NCI-H2107 treated with DMSO at 0.1 percent for 48 hours (cell line): Measurements from ENCODE around the gene TMEM259.

Experiments
- DNase-seq: peaks from one replicate; lab custom pipeline; 2025; ENCODE audit not compliant: unreplicated experiment; lab: John Stamatoyannopoulos, UW

TMEM259 gene

DNA sequence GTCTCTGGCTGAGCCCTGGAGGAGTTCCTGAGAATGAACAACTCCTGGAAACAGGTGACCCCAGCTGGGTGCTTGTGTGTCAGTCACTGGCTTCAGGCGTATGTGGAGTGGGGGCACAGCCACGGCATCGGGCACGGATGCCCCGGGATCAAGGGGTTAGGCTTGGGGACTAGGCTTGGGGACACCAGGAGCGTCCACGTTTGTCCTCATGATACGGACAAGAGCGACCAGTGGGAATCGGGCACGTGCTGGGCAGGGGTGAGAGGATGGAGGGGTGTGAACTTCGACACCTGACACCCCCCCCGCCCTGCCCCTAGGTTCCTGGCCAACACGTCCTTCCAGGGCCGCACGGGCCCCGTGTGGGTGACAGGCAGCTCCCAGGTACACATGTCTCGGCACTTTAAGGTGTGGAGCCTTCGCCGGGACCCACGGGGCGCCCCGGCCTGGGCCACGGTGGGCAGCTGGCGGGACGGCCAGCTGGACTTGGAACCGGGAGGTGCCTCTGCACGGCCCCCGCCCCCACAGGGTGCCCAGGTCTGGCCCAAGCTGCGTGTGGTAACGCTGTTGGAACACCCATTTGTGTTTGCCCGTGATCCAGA, 16.6 kb downstream of the TMEM259 start:
- DNase-seq, result no peak

DNA sequence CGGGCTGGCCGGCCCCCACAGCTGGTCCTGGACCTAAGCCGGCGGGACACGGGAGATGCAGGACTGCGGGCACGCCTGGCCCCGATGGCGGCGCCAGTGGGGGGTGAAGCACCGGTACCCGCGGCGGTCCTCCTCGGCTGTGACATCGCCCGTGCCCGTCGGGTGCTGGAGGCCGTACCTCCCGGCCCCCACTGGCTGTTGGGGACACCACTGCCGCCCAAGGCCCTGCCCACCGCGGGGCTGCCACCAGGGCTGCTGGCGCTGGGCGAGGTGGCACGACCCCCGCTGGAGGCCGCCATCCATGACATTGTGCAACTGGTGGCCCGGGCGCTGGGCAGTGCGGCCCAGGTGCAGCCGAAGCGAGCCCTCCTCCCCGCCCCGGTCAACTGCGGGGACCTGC, 17.6 kb downstream of the TMEM259 start:
- DNase-seq, result no peak

DNA sequence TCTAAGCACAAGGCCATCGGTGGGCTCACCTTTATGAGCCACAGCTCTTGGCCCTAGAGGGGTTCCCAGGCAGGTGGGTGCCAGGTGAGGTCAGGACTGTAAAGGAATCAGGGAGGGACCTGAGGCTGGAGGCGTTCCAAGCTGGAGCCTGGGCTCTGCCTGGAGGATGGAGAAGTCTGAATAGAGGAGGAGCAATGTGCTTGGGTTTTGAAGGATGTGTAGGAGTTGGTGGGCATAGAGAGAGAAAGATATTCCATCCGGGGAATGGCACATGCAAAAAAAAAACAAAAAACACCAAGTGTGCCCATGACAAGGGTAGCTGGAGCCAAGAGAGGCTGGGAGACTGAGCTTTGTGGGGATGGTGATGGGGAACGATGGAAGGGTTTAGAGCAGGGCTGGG, 18.3 kb downstream of the TMEM259 start:
- no peak for DNase-seq

DNA sequence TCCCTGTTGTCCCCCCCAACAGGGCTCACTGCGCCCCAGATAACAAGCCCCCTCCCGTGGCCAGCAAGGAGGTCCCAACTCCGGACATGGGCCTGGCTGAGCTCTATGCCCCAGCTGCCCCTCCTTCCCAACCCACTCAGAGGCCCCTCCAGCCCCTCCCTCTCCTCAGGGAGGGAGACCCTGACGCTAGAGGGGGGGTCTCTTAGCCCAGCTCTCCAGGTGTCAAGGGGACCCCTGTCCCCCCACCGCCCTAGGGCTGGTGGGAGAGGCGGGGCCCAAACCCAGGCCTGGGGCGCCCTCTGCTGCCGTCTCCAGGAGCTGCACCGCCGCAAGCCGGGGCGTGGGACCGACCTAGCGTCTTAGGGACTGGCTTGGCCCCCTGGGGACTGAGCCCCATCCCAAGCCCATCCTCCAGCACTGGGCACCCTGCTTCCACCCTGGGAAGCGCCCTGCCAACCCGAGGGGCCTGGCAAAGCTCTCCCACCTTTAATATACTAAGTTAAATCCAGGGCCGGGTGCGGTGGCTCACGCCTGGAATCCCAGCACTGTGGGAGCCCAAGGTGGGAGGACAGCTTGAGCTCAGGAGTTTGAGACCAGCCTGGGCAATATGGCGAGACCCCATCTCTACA, 19.3 kb downstream of the TMEM259 start:
- no peak for DNase-seq

DNA sequence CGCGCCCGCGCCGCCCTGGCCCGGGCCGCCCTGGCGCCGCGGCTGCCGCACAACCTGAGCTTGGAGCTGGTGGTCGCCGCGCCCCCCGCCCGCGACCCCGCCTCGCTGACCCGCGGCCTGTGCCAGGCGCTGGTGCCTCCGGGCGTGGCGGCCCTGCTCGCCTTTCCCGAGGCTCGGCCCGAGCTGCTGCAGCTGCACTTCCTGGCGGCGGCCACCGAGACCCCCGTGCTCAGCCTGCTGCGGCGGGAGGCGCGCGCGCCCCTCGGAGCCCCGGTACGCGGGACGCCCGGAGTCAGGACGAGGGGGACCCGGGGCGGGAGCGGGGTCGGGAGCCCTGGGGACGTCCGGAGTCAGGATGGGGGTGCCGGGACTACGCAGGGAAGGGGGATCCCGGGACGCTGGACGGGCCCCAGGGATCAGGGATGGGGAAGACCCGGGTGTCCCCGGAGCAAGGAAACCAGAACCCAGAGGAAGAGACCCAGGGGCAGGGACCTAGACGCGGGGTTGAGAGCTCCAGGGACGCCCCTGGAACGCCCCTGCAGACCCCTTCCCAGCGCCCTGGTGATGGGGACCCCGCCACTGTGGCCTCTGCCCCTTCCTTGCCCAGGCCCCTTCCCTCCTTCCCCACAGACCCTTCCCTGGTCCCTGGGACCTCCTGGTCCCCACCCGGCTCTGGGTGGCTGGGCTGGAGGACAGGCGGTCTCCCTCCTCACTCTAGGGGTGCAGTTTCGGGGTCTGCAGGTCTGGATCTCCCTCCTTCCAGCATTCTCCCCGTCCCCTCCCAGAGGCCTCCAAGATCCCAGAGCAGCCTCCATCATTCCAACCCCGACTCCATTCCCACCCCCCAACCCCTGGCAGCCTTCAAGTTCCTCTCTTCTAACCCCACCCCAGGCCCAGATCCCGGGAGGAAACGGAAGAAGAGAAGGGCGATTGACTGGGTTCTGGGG, 20.1 kb downstream of the TMEM259 start:
- DNase-seq, result no peak

DNA sequence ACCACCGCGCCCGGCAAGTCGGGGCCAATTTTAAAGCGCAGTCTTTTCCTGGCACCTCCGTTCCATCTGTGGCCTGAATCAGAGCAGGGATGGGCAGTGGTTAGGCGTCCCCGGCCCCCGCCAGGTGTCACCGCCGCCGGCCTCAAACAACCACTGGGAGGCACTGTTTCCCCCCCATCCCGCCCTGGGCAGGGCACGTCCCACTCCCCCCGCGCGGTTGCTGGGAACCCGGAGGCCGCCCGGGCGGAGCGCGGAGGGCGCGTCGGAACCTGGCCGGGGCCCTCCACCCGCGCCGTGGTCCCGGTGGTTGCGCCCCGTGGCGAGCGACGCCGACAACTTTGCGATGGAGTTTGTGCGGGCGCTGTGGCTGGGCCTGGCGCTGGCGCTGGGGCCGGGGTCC, 20.8 kb downstream of the TMEM259 start, which contains the start of gene GRIN3B:
TSS of gene GRIN3B (plus strand) at position 325 of the 400 bp plus-strand sequence. CDS start at position 344, 19 bp downstream.
- no peak for DNase-seq

DNA sequence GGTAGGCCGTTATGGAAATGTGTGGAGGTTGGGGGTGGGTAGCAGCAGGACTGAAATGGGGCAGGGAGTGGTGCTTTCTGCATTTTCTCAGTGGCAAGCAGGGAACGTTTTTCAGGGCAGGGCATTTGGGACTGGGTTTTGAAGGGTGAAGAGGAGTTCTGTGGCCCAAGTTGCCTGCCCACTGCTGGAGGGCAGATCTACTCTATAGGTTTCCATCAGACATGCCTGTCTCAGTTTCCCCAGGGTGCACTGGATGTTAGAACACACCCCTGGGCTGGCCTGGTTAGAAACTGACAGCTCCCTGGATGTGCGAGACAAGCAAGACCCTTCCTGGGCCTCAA, 21.6 kb downstream of the TMEM259 start:
- DNase-seq, result no peak

DNA sequence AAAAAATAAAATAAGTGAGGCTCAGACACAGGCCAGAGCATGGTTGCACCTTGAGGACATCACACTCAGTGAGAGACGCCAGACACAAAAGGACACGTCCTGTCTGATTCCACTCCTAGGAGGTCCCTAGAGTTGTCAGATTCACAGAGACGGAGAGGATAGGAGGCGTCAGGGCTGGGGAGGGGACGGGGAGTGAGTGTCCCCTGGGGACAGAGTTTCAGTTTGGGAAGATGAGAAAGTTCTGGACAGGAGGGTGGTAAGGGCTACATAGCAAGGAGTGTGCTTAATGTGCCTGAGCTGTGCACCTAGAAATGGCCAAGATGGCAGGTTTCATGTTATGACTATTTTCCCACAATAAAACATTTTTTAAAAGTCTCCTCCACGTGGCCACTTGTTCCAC, 22.9 kb downstream of the TMEM259 start:
- no peak for DNase-seq

DNA sequence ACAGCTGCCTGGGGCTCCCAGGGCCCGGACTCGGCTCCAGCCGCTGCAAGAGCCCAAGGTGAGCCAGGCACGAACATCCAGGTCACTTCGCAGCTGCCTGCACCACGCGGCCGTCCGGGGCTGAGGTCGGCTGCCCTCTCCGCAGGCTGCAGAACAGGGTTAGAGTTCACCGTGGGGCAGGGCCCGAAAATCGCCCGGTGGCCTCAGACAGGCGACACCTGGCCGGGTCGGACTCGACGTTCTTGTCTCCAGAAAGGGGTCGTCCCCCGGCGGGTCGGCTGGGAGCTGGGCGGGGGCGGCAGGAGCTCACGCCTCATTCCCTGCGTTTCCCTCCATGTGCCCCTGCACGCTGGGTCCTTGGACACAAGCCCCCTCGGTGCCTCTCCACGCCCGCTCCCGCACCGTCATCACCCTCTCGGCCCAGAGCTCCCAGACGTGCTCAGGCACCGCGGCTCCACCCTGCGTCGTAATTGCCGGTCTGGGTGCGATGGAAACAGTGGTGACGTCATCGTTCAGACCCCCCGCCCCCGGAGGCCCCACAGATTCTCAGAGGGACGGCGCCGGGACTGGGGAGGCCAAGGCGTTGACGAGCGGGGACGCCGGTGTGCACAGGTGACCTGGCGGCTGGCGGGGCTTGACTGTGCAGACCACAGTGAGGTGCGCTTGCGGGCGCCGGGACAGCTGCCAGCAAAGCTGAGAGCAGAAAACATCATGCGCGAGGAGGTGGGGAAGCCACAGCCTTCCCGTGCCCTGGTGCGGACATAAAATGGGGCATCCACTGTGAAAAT, 24.7 kb downstream of the TMEM259 start:
- DNase-seq, result no peak

DNA sequence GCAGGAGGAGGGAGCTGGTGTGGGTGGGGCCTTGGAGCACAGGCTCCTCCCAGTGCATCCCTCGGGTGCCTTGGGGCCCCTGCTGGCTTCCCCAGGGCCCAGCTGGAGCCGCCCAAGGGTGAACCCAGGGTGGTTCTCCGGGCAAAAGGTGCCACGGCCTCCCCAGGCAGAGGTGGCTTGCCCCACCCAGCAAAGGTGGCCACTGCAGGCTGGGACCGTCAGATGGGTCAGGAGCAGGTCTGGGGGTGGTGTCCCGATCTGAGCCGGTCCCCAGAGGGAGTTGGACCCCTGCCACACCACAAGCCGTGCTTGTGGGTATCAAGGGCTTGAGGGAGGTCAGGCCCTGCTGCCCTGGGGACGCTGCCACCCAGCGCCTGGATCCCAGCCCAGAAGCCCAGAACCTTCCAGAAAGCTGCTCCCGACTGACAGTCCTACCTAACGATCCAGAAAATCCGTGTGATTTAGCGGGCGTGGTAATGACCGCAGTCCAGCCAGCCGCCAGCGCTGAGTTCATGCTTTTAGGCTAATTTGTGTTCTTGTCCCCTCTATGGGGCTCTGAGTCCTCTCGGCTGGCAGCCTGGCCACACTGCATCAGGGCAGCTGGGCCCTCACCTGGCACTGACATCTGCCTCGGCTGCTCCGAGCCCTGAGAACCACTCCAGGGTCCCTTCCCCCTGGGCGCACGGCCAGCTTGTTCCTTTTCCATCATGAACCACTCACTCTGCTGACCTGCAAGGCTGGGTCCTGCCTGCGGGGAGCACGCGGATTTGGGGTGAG, 25.7 kb downstream of the TMEM259 start:
- no peak for DNase-seq

DNA sequence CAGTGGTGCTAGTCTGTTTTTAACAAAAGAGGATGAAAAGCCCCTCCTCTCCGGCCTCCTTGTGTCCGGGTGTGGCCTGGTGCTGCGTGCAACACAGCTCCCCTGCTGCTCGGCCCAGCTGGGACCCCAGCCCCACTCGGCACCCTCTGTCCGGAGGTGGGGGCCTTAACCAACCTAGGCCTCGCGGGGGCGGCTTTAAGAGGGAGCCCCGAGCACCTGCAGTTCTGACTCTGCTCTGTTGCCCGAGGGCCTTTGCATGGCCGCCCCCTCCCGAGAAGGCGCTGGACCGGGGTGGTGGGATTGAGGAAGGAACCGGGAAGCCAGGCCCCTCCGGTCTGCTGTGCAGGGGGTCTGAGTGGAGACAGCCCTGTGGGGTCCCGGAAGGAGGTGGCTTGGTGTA, 26.4 kb downstream of the TMEM259 start:
- no peak for DNase-seq

DNA sequence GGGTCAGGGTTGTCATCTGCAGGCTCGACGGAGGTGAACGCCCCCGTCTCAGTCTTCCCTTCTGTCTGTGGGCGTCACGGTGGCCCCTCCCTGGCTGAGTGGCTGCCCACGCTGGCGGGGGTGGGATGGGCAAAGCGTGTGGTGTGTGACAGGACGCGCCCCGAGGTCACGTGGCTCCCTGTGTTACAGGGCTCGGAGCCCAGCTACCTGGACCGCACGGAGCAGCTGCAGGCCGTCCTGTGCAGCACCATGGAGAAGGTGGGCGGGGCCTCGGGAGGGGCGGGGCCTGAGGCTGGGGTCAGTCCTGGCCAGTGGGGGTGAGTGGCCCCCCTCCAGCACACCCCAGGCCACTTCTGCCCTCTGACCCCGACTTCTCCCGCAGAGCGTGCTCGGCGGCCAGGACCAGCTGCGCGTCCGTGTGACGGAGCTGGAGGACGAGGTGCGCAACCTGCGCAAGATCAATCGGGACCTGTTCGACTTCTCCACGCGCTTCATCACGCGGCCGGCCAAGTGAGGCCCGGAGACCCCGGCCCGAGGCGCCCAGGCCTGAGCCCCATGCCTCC, 27.0 kb downstream of the TMEM259 start:
- no peak for DNase-seq

DNA sequence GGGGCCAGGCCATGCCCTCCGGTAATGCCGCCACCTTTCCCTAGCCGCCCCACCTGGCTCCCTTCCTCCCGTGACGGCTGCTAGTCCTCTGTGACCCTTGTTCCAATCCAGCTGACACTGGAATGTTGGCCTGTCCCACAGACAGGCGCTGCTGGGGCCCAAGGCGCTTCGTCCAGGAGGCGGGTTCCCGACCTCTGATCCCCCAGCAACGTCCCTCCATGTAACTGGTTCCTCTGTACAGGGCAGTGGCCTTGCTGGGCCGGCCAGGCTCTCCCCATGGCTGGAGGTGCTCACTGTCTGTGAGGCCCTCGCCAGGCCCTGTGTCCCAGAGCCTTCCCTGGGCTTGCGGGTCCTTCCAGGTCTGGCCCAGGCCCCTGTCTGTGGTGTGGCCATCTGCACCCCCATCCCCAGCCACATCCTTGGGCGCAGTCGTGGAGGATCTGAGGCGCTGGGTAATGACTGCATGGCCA, 27.5 kb downstream of the TMEM259 start:
- no peak for DNase-seq

DNA sequence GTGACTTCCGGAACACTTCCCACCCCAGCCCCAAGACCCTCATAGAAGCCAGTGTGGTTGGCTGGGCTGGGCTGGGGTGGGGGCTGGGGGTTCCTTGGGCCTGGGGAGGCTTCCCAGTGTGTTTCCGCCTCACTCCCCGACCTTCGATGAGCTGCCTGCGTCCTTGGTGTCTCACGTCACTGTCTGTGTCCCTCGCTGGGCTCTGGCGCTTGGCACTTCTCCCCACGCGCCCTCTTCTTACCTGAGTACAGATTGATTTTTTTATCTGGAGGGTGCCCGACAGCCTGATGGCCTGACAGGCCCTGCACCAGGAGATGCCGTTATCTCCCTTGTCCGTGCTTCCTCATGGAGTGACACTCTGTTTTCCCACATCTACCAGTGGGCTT, 28.3 kb downstream of the TMEM259 start:
- DNase-seq, result no peak

DNA sequence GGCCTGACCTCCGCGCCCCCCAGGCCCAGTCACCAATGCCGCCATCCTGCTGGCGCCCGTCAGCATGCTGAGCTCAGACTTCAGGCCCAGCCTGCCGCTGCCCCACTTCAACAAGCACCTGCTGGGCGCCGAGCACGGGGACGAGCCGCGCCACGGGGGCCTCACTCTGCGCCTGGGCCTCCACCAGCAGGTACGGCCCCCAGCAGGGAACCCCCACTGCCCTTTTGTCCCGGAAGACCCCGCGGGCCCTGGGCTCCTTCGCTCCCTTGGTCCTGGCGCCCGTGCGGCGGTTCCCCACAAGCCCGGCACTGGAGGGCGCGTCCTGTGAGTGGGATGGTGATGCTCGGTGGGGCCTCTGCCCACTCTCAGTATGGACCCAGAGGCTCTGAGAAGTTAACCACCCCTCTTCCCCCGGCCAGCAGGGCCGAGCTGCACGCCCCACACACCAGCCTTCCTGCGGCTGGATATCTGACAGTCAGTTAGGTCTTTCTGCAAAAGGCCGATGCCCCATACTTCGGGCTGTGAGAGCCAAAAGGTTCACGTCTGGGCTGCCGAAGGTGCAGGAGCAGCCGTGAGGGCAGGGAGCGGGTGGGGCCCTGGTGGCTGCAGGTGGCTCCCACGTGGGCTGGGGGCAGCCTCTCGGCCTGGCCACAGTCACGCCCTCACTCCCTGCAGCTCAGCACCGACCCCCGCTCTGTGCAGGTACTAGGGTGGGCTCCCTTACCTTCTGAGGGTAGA, 28.8 kb downstream of the TMEM259 start:
- no peak for DNase-seq

DNA sequence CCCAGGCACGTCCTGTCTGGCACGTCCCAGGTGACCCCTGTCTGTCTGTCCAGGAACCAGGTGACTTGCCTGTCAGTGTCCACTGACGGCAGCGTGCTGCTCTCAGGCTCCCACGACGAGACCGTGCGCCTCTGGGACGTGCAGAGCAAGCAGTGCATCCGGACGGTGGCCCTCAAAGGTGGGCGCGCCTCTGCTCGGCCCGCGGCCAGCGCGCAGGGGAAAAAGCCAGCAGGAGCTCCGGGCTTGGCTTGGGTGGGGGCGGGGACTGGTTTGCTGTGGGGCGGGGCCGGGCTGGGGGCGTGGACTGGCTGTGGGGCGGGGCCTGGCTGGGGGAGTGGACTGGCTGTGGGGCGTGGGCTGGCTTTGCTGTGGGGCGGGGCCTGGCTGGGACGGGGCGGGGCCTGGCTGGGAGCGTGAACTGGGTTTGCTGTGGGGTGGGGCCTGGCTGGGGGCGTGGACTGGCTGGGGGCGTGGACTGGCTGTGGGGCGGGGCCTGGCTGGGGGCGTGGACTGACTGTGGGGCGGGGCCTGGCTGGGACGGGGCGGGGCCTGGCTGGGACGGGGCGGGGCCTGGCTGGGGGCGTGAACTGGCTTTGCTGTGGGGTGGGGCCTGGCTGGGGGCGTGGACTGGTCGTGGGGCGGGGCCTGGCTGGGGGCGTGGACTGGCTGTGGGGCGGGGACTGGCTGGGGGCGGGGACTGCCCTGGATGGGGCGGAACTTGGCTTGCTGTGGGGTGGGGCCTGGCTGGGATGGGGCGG, 29.6 kb downstream of the TMEM259 start:
- DNase-seq, result no peak

DNA sequence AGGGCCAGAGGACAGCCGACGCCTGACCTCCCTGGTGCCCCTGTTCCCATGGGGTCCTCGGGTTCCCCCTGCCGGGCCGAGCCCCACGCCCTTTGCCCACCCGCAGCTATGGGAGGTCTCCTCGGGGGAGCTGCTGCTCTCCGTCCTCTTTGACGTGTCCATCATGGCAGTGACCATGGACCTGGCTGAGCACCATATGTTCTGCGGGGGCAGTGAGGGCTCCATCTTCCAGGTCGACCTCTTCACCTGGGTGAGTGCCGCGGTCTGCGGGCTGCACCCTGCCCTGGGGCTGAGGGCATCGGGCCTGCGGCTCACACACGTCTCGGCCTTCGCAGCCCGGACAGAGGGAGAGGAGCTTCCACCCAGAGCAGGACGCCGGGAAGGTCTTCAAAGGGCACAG, 30.2 kb downstream of the TMEM259 start:
- DNase-seq, result no peak

DNA sequence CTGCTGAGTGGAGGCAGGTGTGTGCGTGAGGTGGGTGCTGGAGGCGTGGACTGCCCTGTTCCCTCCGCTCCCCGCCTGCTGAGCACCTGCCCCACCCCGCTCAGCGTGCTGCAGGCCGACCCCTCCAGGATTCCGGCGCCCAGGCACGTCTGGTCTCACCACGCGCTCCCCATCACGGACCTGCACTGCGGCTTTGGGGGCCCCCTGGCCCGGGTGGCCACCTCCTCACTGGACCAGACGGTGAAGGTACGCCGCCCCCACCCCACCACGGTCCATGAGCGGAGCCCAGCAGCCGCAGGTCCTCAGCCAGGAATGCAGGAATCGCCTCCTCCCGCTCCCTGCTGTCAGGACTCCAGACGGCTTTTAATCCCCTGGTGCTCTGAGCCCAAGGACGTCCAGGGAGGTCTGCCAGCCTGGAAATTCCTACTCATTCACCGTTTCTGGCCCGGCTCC, 30.8 kb downstream of the TMEM259 start:
- DNase-seq, result no peak
